ENCODE data around the gene MSX2. TPM values are rescaled to one million over a fixed set of nuclear protein-coding genes. Genes with fewer than 3 reads are reported as not detected.

MSX2 gene
- total and polyA plus RNA-seq, 2 of the 8 experiments (the other 6 are each of a cell fraction or from before 2014, with no cell fraction given) = 0.24 to 0.47 TPM

DNA sequence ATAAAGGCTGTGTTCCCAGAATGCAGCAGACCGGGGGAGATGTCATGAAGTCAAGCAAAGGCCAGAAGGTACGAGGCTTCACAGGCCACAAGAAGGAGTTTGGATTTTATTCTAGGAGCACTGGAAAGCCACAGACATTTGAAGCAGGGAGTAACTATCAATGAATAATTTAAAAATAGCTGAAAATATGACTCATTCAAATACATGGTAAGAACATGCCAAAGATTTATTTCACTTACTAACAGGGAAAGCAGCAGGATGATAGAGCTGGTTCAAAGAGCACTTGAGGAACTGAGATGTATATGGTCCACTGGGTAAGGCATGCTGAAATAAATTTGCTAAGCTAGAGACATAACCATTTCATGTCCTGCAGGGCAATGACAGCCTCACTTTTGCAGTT is 53.2 kb downstream of the MSX2 start (continued):
- TF ChIP-seq POU5F1 (IDR thresholded peaks at IDR 0.05; ENCODE audit: low read depth, low read length) (no peak), HDAC2 (IDR thresholded peaks at IDR 0.05; ENCODE audit: borderline replicate concordance in 1 of 2, low read depth in 2 of 2, low read length in 2 of 2) (no peak), FOSL1 (IDR thresholded peaks at IDR 0.05; ENCODE audit: insufficient read depth, low read depth, low read length) (no peak), EGR1 (IDR thresholded peaks at IDR 0.05; ENCODE audit: borderline replicate concordance, low read depth, low read length) (no peak), CBX5 (IDR thresholded peaks at IDR 0.05; ENCODE audit: low read depth, low read length) (no peak), TBP (IDR thresholded peaks at IDR 0.05; ENCODE audit: low read depth, low read length) (no peak)
- TF ChIP-seq, protein P1, sequence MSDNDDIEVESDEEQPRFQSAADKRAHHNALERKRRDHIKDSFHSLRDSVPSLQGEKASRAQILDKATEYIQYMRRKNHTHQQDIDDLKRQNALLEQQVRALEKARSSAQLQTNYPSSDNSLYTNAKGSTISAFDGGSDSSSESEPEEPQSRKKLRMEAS (IDR thresholded peaks at IDR 0.05) = no peak

Small RNA genes within 50 kb of the gene (microRNA-seq; reads per million reads assigned to microRNA genes)
- gene MIR4634 (ENCODE audit: borderline microRNAs expressed in 2 of 2, borderline number of aligned reads in 2 of 2, borderline replicate concordance in 1 of 2) = 0 to 1.0 reads per million in 2 experiments

Small RNA genes within 50 kb of the gene (small RNA-seq; reads per million reads assigned to genes)
- gene MIR4634 (ENCODE audit: insufficient read depth) = not detected
